ENCODE data around the gene SLC4A8. TPM values are rescaled to one million over a fixed set of nuclear protein-coding genes. Genes with fewer than 3 reads are reported as not detected.

The SLC4A8 gene
- total RNA-seq, 1 donor from 2014 or later, result 21.2 TPM

DNA sequence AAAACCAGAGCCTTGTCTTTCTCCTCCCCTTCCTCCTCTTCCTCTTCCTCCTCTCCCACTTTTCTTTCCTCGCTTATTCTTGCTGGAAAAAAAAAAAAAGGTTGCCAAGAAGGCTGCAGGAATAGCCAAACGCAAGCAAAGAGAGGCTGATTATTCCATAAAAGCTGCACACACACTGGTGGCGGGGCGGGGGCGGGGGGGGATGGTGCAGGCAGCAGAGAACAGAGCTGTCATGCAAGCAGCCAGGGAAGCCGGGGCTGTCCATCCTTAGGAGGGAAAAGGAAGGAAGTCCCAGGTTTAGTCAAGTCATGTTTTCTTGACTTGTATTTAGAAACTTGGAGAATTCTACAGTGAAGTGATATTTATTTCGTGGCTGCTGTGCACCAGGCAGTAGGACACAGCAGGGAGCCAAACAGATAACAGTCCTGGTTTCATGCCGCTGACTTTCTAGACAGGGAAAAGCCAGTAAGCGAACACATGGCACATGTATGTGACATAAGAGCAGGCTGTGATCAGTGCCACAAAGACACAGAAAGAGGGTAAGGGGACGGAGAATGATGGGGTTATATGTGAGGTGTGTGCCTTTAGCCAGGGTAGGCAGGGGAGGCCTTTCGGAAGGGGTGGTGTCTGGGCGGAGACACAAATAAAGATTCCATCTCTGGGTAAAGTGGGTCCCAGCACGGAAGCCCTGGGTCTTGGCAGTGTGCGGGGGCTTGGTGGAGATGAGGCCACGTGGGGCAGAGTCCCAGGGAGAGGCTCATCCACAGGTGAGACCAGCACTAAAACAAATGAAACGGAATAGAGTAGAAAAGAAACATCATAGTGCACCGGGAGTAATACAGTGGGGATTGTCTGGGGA lies 109.8 kb downstream of the SLC4A8 start:
- no peak for DNase-seq (ENCODE audit: low spot score in 2 of 2, unreplicated experiment in 2 of 2)
- Mint-ChIP-seq H3K27ac (no peak overlapping the region), H3K27me3 (ENCODE audit: low read depth) (peaks cover 10% of the 10 kb centered on the region), H3K36me3 (no peaks in the 10 kb centered on the region), H3K4me3 (no peak overlapping the region), H3K4me1 (peaks cover 2% of the 10 kb centered on the region), H3K9me3 (no peaks in the 10 kb centered on the region)
- TF ChIP-seq, protein P1, sequence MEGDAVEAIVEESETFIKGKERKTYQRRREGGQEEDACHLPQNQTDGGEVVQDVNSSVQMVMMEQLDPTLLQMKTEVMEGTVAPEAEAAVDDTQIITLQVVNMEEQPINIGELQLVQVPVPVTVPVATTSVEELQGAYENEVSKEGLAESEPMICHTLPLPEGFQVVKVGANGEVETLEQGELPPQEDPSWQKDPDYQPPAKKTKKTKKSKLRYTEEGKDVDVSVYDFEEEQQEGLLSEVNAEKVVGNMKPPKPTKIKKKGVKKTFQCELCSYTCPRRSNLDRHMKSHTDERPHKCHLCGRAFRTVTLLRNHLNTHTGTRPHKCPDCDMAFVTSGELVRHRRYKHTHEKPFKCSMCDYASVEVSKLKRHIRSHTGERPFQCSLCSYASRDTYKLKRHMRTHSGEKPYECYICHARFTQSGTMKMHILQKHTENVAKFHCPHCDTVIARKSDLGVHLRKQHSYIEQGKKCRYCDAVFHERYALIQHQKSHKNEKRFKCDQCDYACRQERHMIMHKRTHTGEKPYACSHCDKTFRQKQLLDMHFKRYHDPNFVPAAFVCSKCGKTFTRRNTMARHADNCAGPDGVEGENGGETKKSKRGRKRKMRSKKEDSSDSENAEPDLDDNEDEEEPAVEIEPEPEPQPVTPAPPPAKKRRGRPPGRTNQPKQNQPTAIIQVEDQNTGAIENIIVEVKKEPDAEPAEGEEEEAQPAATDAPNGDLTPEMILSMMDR (IDR thresholded peaks at IDR 0.05; ENCODE audit: unreplicated experiment), result no peak

DNA sequence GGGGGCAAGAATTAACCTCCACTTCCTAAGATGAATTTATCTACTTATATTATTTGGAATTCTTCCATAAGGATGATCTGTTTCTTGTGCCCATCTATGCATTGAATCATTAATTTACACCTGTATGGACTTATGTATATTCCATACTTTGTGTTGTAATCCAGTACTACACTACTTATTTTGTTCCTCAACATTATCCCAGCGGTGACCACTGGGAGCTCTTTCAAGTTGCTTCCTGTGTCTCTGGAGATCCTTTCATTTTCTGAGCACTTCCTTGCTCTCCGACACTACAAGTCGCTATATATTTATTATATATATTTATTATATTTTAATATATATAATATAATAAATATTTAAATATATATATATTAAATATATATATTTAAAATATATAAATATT lies 111.5 kb downstream of the SLC4A8 start:
- TF ChIP-seq, protein P1 (IDR thresholded peaks at IDR 0.05; ENCODE audit: unreplicated experiment), result no peak
- DNase-seq (ENCODE audit: low spot score in 2 of 2, unreplicated experiment in 2 of 2), result no peak
- Mint-ChIP-seq H3K9me3 (no peaks in the 10 kb centered on the region), H3K4me3 (no peak overlapping the region), H3K4me1 (peaks cover 2% of the 10 kb centered on the region), H3K27ac (no peak overlapping the region), H3K27me3 (ENCODE audit: low read depth) (peaks cover 10% of the 10 kb centered on the region), H3K36me3 (no peaks in the 10 kb centered on the region)

DNA sequence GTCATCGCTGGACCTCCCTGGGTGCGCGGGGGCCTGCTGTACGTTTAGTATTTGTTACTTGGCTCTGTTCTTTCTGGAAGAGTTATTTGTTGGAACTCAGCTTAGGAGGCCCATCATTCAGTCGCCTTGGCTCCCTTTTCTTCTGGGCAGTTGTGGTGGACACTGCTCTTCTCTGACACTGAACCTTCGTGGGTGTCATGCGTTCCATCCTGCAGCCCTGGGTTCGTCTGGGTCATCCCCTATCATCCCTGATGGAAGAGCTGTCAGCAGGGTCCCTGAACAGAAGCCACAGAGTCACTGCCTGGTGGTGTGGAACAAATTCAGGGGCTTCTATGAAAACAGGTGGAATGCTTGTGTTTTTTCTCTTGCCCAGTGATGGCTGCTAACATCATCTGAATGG lies 113.5 kb downstream of the SLC4A8 start:
- TF ChIP-seq, protein P1 (IDR thresholded peaks at IDR 0.05; ENCODE audit: unreplicated experiment), result no peak
- H3K27me3 Mint-ChIP-seq (ENCODE audit: low read depth), result peaks cover 8% of the 10 kb centered on the region
- no peak for DNase-seq (ENCODE audit: low spot score in 2 of 2, unreplicated experiment in 2 of 2)
- H3K36me3 Mint-ChIP-seq, result no peaks in the 10 kb centered on the region
- H3K4me1 Mint-ChIP-seq, result no peaks in the 10 kb centered on the region
- H3K9me3 Mint-ChIP-seq, result no peaks in the 10 kb centered on the region
- no peak overlapping the region for H3K4me3 Mint-ChIP-seq
- no peak overlapping the region for H3K27ac Mint-ChIP-seq

DNA sequence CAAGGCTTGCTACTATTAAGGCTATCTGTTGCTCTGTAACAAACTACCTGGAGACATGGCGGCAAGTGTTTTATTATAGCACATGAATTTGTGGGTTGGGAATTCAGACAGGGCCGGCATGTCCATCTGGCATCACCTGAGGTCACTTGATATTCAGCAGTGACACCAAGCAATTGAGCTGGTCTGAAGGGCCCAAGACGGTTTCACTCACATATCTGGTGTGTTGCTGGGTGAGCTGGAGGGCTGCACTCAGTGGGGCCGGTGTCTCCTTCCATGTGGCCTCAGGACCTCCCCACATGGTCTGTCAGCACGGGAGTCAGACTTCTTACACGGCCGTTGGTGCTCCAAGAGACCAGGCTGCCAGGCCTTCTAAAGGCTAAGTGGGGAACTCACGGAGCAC lies 114.0 kb downstream of the SLC4A8 start:
- Mint-ChIP-seq H3K27ac (no peak overlapping the region), H3K27me3 (ENCODE audit: low read depth) (peaks cover 8% of the 10 kb centered on the region), H3K4me3 (no peak overlapping the region), H3K4me1 (no peaks in the 10 kb centered on the region), H3K36me3 (no peaks in the 10 kb centered on the region), H3K9me3 (no peaks in the 10 kb centered on the region)
- DNase-seq (ENCODE audit: low spot score in 2 of 2, unreplicated experiment in 2 of 2), result no peak
- TF ChIP-seq, protein P1 (IDR thresholded peaks at IDR 0.05; ENCODE audit: unreplicated experiment), result no peak

DNA sequence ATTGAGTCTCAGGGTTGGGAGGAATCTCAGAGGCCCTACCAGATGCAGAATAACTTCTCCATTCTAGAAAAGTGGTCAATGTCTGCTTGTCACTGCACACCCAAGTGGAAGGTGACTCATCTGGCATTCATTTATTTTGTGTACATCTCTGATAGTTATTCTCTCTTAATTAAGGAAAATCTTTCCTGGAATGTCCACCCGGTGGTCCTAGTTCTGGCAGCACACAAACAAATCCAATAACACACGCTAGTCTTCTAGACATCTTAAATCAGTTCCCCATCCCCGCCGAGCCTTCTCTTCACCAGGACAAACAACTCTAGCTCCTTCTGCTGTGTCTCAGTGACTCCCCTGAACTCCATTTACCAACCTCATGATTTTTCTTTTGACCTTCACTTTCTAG lies 116.4 kb downstream of the SLC4A8 start:
- Mint-ChIP-seq H3K36me3 (no peaks in the 10 kb centered on the region), H3K9me3 (peaks cover 3% of the 10 kb centered on the region), H3K4me1 (no peaks in the 10 kb centered on the region), H3K4me3 (no peak overlapping the region), H3K27ac (no peak overlapping the region), H3K27me3 (ENCODE audit: low read depth) (peaks cover 5% of the 10 kb centered on the region)
- TF ChIP-seq, protein P1 (IDR thresholded peaks at IDR 0.05; ENCODE audit: unreplicated experiment), result no peak
- DNase-seq (ENCODE audit: low spot score in 2 of 2, unreplicated experiment in 2 of 2), result no peak
